ENCODE measurements around the gene FBXL3. TPM values are rescaled to one million over a fixed set of nuclear protein-coding genes. Genes with fewer than 3 reads are reported as not detected.

FBXL3 gene
- total and polyA plus RNA-seq, 4 experiments from 2014 or later = 53.7 to 96.2 (median 80.7) TPM

DNA sequence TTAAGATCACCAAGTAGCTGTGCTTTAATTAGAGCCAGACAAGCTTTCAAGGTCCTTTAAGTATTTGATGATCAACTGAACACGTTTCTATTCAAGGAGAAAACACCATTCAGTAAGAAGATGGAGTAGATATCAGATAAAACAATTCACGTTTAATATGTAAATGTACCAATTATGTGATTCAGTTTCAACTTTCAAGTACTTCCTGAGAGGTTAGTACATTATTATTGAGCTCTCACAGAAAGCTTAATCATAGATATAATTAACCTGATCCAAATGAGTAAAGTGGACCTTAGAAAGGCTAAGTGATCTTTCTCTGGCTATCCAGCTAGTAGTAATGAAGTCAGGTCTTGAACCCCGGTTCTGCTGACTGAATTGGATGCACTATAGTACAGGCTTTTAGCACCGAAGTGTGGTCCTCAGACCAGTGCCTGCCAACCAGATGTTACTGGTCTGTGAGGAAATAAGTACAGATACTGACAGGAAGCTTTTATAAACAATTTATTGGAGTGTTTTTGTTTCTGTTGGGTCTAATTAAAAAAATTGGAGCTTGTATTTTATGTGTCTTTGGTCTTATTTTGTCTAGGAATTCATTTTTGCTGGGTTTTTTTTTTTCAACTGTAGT, 24.9 kb downstream of the FBXL3 start:
- intact Hi-C loops (cut with micrococcal nuclease) = loop anchor here (1.0 kb wide), 1 partner anchor 10 kb away; the partner anchor contains the start of gene CLN5
- peak overlapping the region; percentile 43 to 85 (median 71) for H3K27ac Mint-ChIP-seq
- H3K4me1 Mint-ChIP-seq = peaks cover 24 to 42% (median 31%) of the 10 kb centered on the region in 4 donors

DNA sequence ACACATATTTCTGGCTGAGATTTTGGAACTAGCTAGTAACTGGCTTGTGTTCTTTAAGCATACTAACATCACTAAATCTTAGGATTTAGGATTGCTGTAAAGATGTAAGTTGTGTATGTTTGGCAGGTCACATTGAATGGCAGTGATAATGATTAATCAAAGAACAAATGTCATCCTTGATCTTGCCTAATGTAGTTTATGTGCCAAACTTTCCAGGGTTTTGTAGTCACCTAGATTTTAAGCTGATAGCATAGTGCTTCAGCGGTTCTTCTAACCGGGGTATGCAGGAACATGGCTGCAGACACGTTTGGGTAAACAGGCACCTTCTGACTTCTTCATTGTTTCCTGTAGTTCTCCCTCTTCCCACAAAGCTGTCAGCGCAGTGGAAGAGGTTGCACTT, 25.4 kb downstream of the FBXL3 start:
- peaks cover 23 to 42% (median 31%) of the 10 kb centered on the region in 4 donors for H3K4me1 Mint-ChIP-seq
- H3K27ac Mint-ChIP-seq = peak overlapping the region; percentile 7 to 84 (median 49)
- ChIA-PET POLR2A (ENCODE audit: partially characterized antibody) (interaction anchor here (1.2 to 5.0 kb wide), 3 partner anchors 9 to 25 kb away, joined by 3 to 42 read pairs (median 30); partner anchors contain the start of genes CLN5 and FBXL3), CTCF (ENCODE audit: partially characterized antibody) (interaction anchor here (0.6 to 3.7 kb wide), 13 partner anchors 9 to 1305 kb away, joined by 3 to 23 read pairs (median 5); partner anchors contain the start of genes CLN5 and FBXL3)
- Histone ChIP-seq H3K9me3 (ENCODE audit: control insufficient read depth in 1 of 2, low read length in 2 of 2) (no peaks in the 10 kb centered on the region), H3K4me1 (ENCODE audit: insufficient read depth, low read length) (peaks cover 32% of the 10 kb centered on the region), H3K27ac (ENCODE audit: low read depth, low read length) (no peak overlapping the region), H3K27me3 (ENCODE audit: insufficient read depth, low read length) (no peaks in the 10 kb centered on the region), H3K4me3 (ENCODE audit: low read length in 2 of 2) (peak overlapping the region in 1 of 2 donors; percentile 5), H3K36me3 (ENCODE audit: insufficient read depth, low read length) (peaks cover 9% of the 10 kb centered on the region)
- H3K27me3 Mint-ChIP-seq = no peaks in the 10 kb centered on the region
- DNase-seq = no peak
- intact Hi-C loops (cut with micrococcal nuclease) = no loop called here
- peaks cover 37 to 50% of the 10 kb centered on the region in 2 donors for H3K36me3 Mint-ChIP-seq
- H3K9me3 Mint-ChIP-seq = no peaks in the 10 kb centered on the region
- H3K4me3 Mint-ChIP-seq = peak overlapping the region in 2 of 8 donors; percentile 22 to 26

More for the DNA sequence above, 24.9 kb downstream of the FBXL3 start:
- Histone ChIP-seq H3K36me3 (ENCODE audit: insufficient read depth, low read length) (peaks cover 11% of the 10 kb centered on the region), H3K27ac (ENCODE audit: low read depth, low read length) (no peak overlapping the region), H3K27me3 (ENCODE audit: insufficient read depth, low read length) (no peaks in the 10 kb centered on the region), H3K4me3 (ENCODE audit: low read length in 2 of 2) (no peak overlapping the region), H3K4me1 (ENCODE audit: insufficient read depth, low read length) (peaks cover 37% of the 10 kb centered on the region), H3K9me3 (ENCODE audit: control insufficient read depth in 1 of 2, low read length in 2 of 2) (no peaks in the 10 kb centered on the region)
- Mint-ChIP-seq H3K36me3 (peaks cover 33 to 52% of the 10 kb centered on the region in 2 donors), H3K27me3 (no peaks in the 10 kb centered on the region), H3K9me3 (no peaks in the 10 kb centered on the region), H3K4me3 (peak overlapping the region in 2 of 8 donors; percentile 22 to 26)
- no peak for DNase-seq
- ChIA-PET POLR2A (ENCODE audit: partially characterized antibody) (interaction anchor here (1.2 to 5.0 kb wide), 3 partner anchors 10 to 24 kb away, joined by 3 to 42 read pairs (median 30); partner anchors contain the start of genes CLN5 and FBXL3), CTCF (ENCODE audit: partially characterized antibody) (interaction anchor here (0.6 to 3.7 kb wide), 17 partner anchors 8 to 1306 kb away, joined by 3 to 23 read pairs (median 4); partner anchors contain the start of genes CLN5 and FBXL3)

DNA sequence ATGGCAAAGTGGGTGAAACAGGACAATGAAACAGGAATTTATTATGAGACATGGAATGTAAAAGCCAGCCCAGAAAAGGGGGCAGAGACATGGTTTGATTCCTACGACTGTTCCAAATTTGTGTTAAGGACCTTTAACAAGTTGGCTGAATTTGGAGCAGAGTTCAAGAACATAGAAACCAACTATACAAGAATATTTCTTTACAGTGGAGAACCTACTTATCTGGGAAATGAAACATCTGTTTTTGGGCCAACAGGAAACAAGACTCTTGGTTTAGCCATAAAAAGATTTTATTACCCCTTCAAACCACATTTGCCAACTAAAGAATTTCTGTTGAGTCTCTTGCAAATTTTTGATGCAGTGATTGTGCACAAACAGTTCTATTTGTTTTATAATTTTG, 26.5 kb downstream of the FBXL3 start:
- no peak overlapping the region for H3K4me3 ChIP-seq (ENCODE audit: low read length in 2 of 2)
- Mint-ChIP-seq H3K27ac (peak overlapping the region in 2 of 7 donors; percentile 7 to 43), H3K27me3 (no peaks in the 10 kb centered on the region), H3K36me3 (peaks cover 43 to 56% of the 10 kb centered on the region in 2 donors), H3K4me3 (no peak overlapping the region), H3K4me1 (peaks cover 20 to 46% (median 31%) of the 10 kb centered on the region in 4 donors), H3K9me3 (no peaks in the 10 kb centered on the region)
- peaks cover 25% of the 10 kb centered on the region for H3K4me1 ChIP-seq (ENCODE audit: insufficient read depth, low read length)
- no peak overlapping the region for H3K27ac ChIP-seq (ENCODE audit: low read depth, low read length)
- POLR2A ChIA-PET (ENCODE audit: partially characterized antibody) = interaction anchor here (0.6 to 5.0 kb wide), 4 partner anchors 8 to 307 kb away, joined by 3 to 42 read pairs (median 17); partner anchors contain the start of genes CLN5 and FBXL3
- H3K36me3 ChIP-seq (ENCODE audit: insufficient read depth, low read length) = peaks cover 18% of the 10 kb centered on the region
- CTCF ChIA-PET (ENCODE audit: partially characterized antibody) = interaction anchor here (1.0 to 3.7 kb wide), 7 partner anchors 8 to 25 kb away, joined by 3 to 23 read pairs (median 7); partner anchors contain the start of genes CLN5 and FBXL3
- no peaks in the 10 kb centered on the region for H3K27me3 ChIP-seq (ENCODE audit: insufficient read depth, low read length)
- no peak for DNase-seq
- intact Hi-C loops (cut with micrococcal nuclease) = no loop called here
- H3K9me3 ChIP-seq (ENCODE audit: control insufficient read depth in 1 of 2, low read length in 2 of 2) = no peaks in the 10 kb centered on the region

DNA sequence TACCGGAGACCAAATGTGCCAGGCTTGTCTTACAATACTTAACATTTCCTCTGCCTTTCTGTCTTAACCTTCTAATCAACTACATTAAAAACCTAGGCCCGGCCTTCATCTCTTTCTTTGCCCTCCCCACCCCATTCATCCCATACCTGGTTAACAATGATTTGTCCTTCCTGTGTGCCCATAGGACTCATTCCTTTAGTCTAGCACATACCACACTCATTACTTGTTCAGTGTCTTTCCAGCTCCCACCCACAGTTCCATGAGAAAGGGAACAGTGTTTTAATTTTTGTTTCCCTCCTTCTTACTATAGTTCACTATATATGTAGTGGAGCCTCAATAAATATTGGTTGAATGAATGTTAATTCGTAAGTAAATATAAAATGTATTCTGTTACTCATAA, 32.7 kb downstream of the FBXL3 start:
- POLR2A ChIA-PET (ENCODE audit: partially characterized antibody) = interaction anchor here (4.0 to 7.7 kb wide), 2 partner anchors 32 to 109 kb away, joined by 45 to 204 read pairs; partner anchors contain the start of genes FBXL3 and KCTD12
- peaks cover 23 to 34% of the 10 kb centered on the region in 2 donors for H3K36me3 Mint-ChIP-seq

DNA sequence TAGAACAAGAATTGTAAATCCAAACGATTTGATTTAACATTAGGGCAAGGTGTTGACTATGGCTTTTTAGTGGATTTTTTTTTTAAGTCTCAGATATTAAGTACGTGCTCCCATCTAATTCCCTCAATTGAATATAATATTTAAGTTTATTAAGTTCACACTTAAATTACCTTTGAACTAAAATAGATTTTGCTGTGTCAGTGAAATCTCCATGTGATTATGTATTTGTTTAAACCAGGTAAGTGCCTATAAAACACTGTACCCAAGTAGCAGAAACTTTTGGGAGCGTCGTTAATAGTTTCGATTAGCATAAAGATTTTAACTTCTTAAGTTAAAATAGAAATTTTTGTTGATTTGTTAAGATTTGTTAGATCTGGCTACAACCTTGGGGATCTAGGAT, 33.5 kb downstream of the FBXL3 start:
- peaks cover 18% of the 10 kb centered on the region for H3K36me3 ChIP-seq (ENCODE audit: insufficient read depth, low read length)
- peak overlapping the region; percentile 92 to 99 (median 96) for H3K4me3 Mint-ChIP-seq
- H3K36me3 Mint-ChIP-seq = peaks cover 17 to 26% of the 10 kb centered on the region in 2 donors
- intact Hi-C loops (cut with micrococcal nuclease) = loop anchor here (5.0 to 10.0 kb wide), 3 partner anchors 1231 to 1669 kb away; partner anchors contain the start of gene UCHL3
- no peaks in the 10 kb centered on the region for H3K27me3 Mint-ChIP-seq
- peak overlapping the region; percentile 98 to 100 (median 100) for H3K27ac Mint-ChIP-seq
- H3K4me1 ChIP-seq (ENCODE audit: insufficient read depth, low read length) = peaks cover 37% of the 10 kb centered on the region
- H3K27ac ChIP-seq (ENCODE audit: low read depth, low read length) = peak overlapping the region; percentile 95
- H3K27me3 ChIP-seq (ENCODE audit: insufficient read depth, low read length) = no peaks in the 10 kb centered on the region
- DNase-seq = no peak
- ChIA-PET CTCF (ENCODE audit: partially characterized antibody) (interaction anchor here (0.7 to 7.1 kb wide), 7 partner anchors 9 to 108 kb away, joined by 4 to 81 read pairs (median 5); partner anchors contain the start of gene FBXL3), POLR2A (ENCODE audit: partially characterized antibody) (interaction anchor here (0.9 to 7.7 kb wide), 9 partner anchors 9 to 335 kb away, joined by 3 to 204 read pairs (median 17); partner anchors contain the start of genes FBXL3 and KCTD12)
- H3K9me3 ChIP-seq (ENCODE audit: control insufficient read depth in 1 of 2, low read length in 2 of 2) = no peaks in the 10 kb centered on the region
- no peak overlapping the region for H3K4me3 ChIP-seq (ENCODE audit: low read length in 2 of 2)
- H3K4me1 Mint-ChIP-seq = peaks cover 29 to 60% (median 46%) of the 10 kb centered on the region in 4 donors
- no peaks in the 10 kb centered on the region for H3K9me3 Mint-ChIP-seq

More for the DNA sequence above, 32.7 kb downstream of the FBXL3 start:
- Mint-ChIP-seq H3K9me3 (no peaks in the 10 kb centered on the region), H3K4me3 (peak overlapping the region in 6 of 8 donors; percentile 14 to 72 (median 60)), H3K27ac (peak overlapping the region in 6 of 7 donors; percentile 85 to 100 (median 94)), H3K4me1 (peaks cover 31 to 65% (median 47%) of the 10 kb centered on the region in 4 donors), H3K27me3 (no peaks in the 10 kb centered on the region)
- Histone ChIP-seq H3K9me3 (ENCODE audit: control insufficient read depth in 1 of 2, low read length in 2 of 2) (no peaks in the 10 kb centered on the region), H3K27ac (ENCODE audit: low read depth, low read length) (no peak overlapping the region), H3K4me1 (ENCODE audit: insufficient read depth, low read length) (peaks cover 37% of the 10 kb centered on the region), H3K36me3 (ENCODE audit: insufficient read depth, low read length) (peaks cover 21% of the 10 kb centered on the region), H3K4me3 (ENCODE audit: low read length in 2 of 2) (no peak overlapping the region), H3K27me3 (ENCODE audit: insufficient read depth, low read length) (no peaks in the 10 kb centered on the region)
- CTCF ChIA-PET (ENCODE audit: partially characterized antibody) = interaction anchor here (3.2 to 7.1 kb wide), 2 partner anchors 14 to 32 kb away, joined by 23 to 81 read pairs; partner anchors contain the start of gene FBXL3
- DNase-seq = no peak
- intact Hi-C loops (cut with micrococcal nuclease) = loop anchor here (5.0 to 10.0 kb wide), 3 partner anchors 1232 to 1669 kb away; partner anchors contain the start of gene UCHL3

DNA sequence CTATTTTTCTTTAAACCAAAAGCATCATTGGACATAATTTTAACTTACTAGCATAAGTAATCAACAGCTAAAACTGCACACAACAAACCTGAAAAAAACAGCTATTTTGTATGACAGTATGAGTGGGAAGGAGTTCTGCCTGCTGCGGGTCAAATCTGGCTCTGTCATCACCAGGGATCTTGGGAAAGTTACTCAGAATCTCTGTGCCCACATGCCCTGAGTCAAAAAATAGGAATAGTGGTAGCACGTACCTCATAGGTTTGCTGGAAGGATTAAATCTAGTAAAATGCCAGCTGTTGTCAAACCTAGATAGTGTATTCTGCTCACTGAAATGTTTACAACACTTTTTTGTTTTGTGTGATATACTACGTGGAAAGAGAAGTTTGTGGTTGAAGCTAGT, 33.9 kb downstream of the FBXL3 start:
- ChIA-PET CTCF (ENCODE audit: partially characterized antibody) (interaction anchor here (0.7 to 7.1 kb wide), 8 partner anchors 9 to 108 kb away, joined by 3 to 81 read pairs (median 4); partner anchors contain the start of gene FBXL3), POLR2A (ENCODE audit: partially characterized antibody) (interaction anchor here (0.9 to 7.7 kb wide), 15 partner anchors 9 to 335 kb away, joined by 3 to 204 read pairs (median 13); partner anchors contain the start of genes FBXL3 and KCTD12)
- Mint-ChIP-seq H3K9me3 (no peaks in the 10 kb centered on the region), H3K4me3 (peak overlapping the region; percentile 92 to 99 (median 96)), H3K27ac (peak overlapping the region; percentile 98 to 100 (median 100)), H3K4me1 (peaks cover 26 to 55% (median 43%) of the 10 kb centered on the region in 4 donors), H3K36me3 (peaks cover 13 to 22% of the 10 kb centered on the region in 2 donors), H3K27me3 (no peaks in the 10 kb centered on the region)
- no peak for DNase-seq
- H3K36me3 ChIP-seq (ENCODE audit: insufficient read depth, low read length) = peaks cover 13% of the 10 kb centered on the region
- no peaks in the 10 kb centered on the region for H3K9me3 ChIP-seq (ENCODE audit: control insufficient read depth in 1 of 2, low read length in 2 of 2)
- H3K4me3 ChIP-seq (ENCODE audit: low read length in 2 of 2) = peak overlapping the region; percentile 88 to 93
- H3K27ac ChIP-seq (ENCODE audit: low read depth, low read length) = peak overlapping the region; percentile 95
- H3K27me3 ChIP-seq (ENCODE audit: insufficient read depth, low read length) = no peaks in the 10 kb centered on the region
- peaks cover 37% of the 10 kb centered on the region for H3K4me1 ChIP-seq (ENCODE audit: insufficient read depth, low read length)
- intact Hi-C loops (cut with micrococcal nuclease) = loop anchor here (5.0 to 10.0 kb wide), 3 partner anchors 1231 to 1668 kb away; partner anchors contain the start of gene UCHL3
